Hepatocyte (in vitro differentiated cells): ENCODE measurements around the gene TMEM232. TPM values are rescaled to one million over a fixed set of nuclear protein-coding genes. Genes with fewer than 3 reads are reported as not detected.

Experiments used
- DNase-seq: peaks from one replicate; pipeline ENCODE4 v3.0.0-alpha.2; 2016; ENCODE audit warnings: low spot score
- H2AFZ ChIP-seq: fragments of 200-600 bp; sonication (generic); 2 replicates; pipeline ENCODE4 v1.6.0; 2016; ENCODE audit warnings: antibody characterized with exemption, mild to moderate bottlenecking
- H3K27ac ChIP-seq: fragments of 200-600 bp; sonication (generic); 2 replicates; pipeline ENCODE4 v1.5.1; 2016; ENCODE audit warnings: mild to moderate bottlenecking
- H3K27me3 ChIP-seq: fragments of 200-600 bp; sonication (generic); 2 replicates; pipeline ENCODE4 v1.6.1; 2016
- H3K36me3 ChIP-seq: fragments of 200-600 bp; sonication (generic); replicated peaks from 2 replicates; pipeline ENCODE4 v1.5.1; 2016; ENCODE audit warnings: low read depth; ENCODE audit not compliant: insufficient read depth
- H3K4me1 ChIP-seq: fragments of 200-600 bp; sonication (generic); 2 replicates; pipeline ENCODE4 v1.5.1; 2016; ENCODE audit warnings: mild to moderate bottlenecking, moderate library complexity; ENCODE audit not compliant: insufficient read depth
- H3K4me2 ChIP-seq: fragments of 200-600 bp; sonication (generic); 2 replicates; pipeline ENCODE4 v1.6.0; 2016
- H3K4me3 ChIP-seq: fragments of 200-600 bp; sonication (generic); 2 replicates; pipeline ENCODE4 v1.5.1; 2016; ENCODE audit warnings: mild to moderate bottlenecking
- H3K79me2 ChIP-seq: fragments of 200-600 bp; sonication (generic); 2 replicates; pipeline ENCODE4 v1.6.0; 2017; ENCODE audit warnings: mild to moderate bottlenecking
- H3K9me2 ChIP-seq: fragments of 200-600 bp; sonication (generic); replicated peaks from 2 replicates; pipeline ENCODE4 v1.6.0; 2017; ENCODE audit warnings: mild to moderate bottlenecking; ENCODE audit not compliant: insufficient read depth
- H3K9me3 ChIP-seq: fragments of 200-600 bp; sonication (generic); 2 replicates; pipeline ENCODE4 v1.5.1; 2016; ENCODE audit warnings: low read depth, mild to moderate bottlenecking
- H4K20me1 ChIP-seq: fragments of 200-600 bp; sonication (generic); 2 replicates; pipeline ENCODE4 v1.6.0; 2016; ENCODE audit warnings: mild to moderate bottlenecking; ENCODE audit not compliant: insufficient read depth, poor library complexity, severe bottlenecking
- EZH2 ChIP-seq: fragments of 200-600 bp; sonication (generic); IDR thresholded peaks from 2 replicates; pipeline ENCODE4 v1.6.1; 2016; ENCODE audit warnings: antibody characterized with exemption, mild to moderate bottlenecking, borderline replicate concordance
- EZH2phosphoT487 ChIP-seq: fragments of 200-600 bp; sonication (generic); IDR thresholded peaks from one replicate; pipeline ENCODE4 v1.6.1; 2018; ENCODE audit warnings: antibody characterized with exemption, mild to moderate bottlenecking, low read depth, moderate library complexity; ENCODE audit not compliant: unreplicated experiment, severe bottlenecking
- WGBS: methylation state at CpG from one replicate; pipeline ENCODE4 v1.1.6; 2016; ENCODE audit warnings: low lambda C conversion rate; ENCODE audit errors: missing lambda C conversion rate; 5-methylcytosine and 5-hydroxymethylcytosine counted together
- polyA plus RNA-seq: library from polyadenylated mRNA; unstranded; fragments of >200 nt; fragmentation: Nextera tagmentation; extraction: Ambion mirVana; gene quantifications from 2 replicates; pipeline ENCODE4 v1.2.1, GENCODE V29; 2016
- total RNA-seq: library from RNA; depleted of rRNA; stranded (reverse); fragments of >200 nt; gene quantifications from 2 replicates; pipeline ENCODE4 v1.2.3, GENCODE V29; 2014
- TF ChIP-seq, protein P1 (sequence below): fragments of 200-600 bp; sonication (generic); IDR thresholded peaks from 2 replicates; pipeline ENCODE4 v1.5.1; 2016; ENCODE audit warnings: antibody characterized with exemption, mild to moderate bottlenecking; ENCODE audit not compliant: poor library complexity

Gene TMEM232
- total and polyA plus RNA-seq, 2 experiments from 2014 or later = 2.4 to 2.8 TPM

DNA sequence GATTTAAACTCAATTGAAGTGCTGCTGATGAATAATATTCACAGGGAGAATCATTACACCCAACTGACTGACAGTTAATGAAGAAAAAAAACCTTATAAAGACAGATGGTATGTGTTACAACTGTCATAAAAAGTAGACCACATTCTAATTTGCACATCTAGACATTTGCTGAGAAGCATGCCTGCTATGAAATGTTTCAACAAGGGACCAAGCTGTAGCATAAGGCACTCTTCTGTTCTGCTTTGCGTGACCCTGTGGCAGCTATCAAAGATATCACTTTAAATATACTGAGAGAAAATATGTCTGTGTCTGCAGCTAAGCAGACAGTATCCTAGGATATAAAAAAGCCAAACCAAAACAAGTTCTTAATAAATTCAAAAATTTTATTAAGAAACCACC, 153.7 kb downstream of the TMEM232 start:
- H3K4me2 ChIP-seq = no peak overlapping the region
- no peaks in the 10 kb centered on the region for H3K36me3 ChIP-seq
- no peak overlapping the region for H2AFZ ChIP-seq
- H3K27me3 ChIP-seq = no peaks in the 10 kb centered on the region
- no peaks in the 10 kb centered on the region for H3K9me2 ChIP-seq
- no peaks in the 10 kb centered on the region for H4K20me1 ChIP-seq
- DNase-seq = no peak
- TF ChIP-seq EZH2phosphoT487 (no peak), EZH2 (no peak)
- TF ChIP-seq, protein P1, sequence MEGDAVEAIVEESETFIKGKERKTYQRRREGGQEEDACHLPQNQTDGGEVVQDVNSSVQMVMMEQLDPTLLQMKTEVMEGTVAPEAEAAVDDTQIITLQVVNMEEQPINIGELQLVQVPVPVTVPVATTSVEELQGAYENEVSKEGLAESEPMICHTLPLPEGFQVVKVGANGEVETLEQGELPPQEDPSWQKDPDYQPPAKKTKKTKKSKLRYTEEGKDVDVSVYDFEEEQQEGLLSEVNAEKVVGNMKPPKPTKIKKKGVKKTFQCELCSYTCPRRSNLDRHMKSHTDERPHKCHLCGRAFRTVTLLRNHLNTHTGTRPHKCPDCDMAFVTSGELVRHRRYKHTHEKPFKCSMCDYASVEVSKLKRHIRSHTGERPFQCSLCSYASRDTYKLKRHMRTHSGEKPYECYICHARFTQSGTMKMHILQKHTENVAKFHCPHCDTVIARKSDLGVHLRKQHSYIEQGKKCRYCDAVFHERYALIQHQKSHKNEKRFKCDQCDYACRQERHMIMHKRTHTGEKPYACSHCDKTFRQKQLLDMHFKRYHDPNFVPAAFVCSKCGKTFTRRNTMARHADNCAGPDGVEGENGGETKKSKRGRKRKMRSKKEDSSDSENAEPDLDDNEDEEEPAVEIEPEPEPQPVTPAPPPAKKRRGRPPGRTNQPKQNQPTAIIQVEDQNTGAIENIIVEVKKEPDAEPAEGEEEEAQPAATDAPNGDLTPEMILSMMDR = no peak
- H3K79me2 ChIP-seq = no peaks in the 10 kb centered on the region
- no peaks in the 10 kb centered on the region for H3K9me3 ChIP-seq
- no peaks in the 10 kb centered on the region for H3K4me1 ChIP-seq
- no peak overlapping the region for H3K4me3 ChIP-seq
- no peak overlapping the region for H3K27ac ChIP-seq
- 88% methylated on average over 1 of the region's 1 CpG for WGBS

DNA sequence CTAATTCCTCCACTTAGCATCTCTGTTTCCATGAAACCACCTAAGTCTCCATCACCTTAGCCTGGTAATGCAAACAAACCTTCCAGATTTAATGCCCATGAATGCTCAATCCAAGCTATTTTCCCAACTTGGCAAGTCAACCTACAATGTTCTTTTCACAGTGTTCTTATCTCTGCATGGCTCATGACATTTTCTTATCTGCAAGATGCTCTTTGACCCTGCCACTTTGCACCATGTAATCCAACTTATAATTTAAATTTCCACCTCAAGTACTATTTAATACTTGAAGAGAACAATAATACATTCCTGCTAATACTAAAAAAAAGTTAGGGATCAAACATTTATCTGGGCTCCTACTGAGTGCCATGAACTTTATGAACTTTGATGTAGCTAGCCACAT, 164.3 kb downstream of the TMEM232 start:
- no peaks in the 10 kb centered on the region for H3K79me2 ChIP-seq
- H2AFZ ChIP-seq = no peak overlapping the region
- no peak overlapping the region for H3K4me2 ChIP-seq
- H3K4me3 ChIP-seq = no peak overlapping the region
- peaks cover 6% of the 10 kb centered on the region for H3K4me1 ChIP-seq
- no peak for TF ChIP-seq EZH2phosphoT487
- TF ChIP-seq, protein P1 = no peak
- TF ChIP-seq EZH2 = no peak
- no peaks in the 10 kb centered on the region for H4K20me1 ChIP-seq
- no peaks in the 10 kb centered on the region for H3K27me3 ChIP-seq
- no peaks in the 10 kb centered on the region for H3K36me3 ChIP-seq
- H3K9me3 ChIP-seq = no peaks in the 10 kb centered on the region
- no peak for DNase-seq
- H3K9me2 ChIP-seq = no peaks in the 10 kb centered on the region
- no peak overlapping the region for H3K27ac ChIP-seq

DNA sequence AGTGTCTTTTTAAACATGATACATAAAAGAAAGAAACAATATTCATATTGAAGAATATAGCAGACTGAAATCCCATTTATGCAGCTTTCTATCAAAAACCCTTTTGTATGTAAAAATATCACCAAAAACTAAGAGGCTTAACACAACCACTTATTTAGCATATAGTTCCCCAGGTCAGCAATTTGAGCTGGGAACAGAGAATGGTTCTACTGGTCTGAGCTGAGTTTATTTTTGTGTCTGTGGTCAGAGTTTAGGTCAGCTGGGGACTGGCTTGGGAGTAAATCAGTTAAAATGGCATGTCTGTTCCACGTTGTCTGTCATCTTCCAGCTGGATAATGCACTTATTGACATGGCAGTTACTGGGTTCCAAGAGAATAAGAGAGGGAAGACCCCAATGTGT, 165.0 kb downstream of the TMEM232 start:
- whole genome bisulfite sequencing = 58% methylated on average over 1 of the region's 1 CpG
- H3K27ac ChIP-seq = no peak overlapping the region
- no peaks in the 10 kb centered on the region for H3K9me2 ChIP-seq
- no peak overlapping the region for H3K4me3 ChIP-seq
- no peaks in the 10 kb centered on the region for H3K79me2 ChIP-seq
- H2AFZ ChIP-seq = no peak overlapping the region
- H4K20me1 ChIP-seq = no peaks in the 10 kb centered on the region
- no peak for TF ChIP-seq EZH2phosphoT487
- TF ChIP-seq EZH2 = no peak
- TF ChIP-seq, protein P1 = no peak
- peaks cover 6% of the 10 kb centered on the region for H3K4me1 ChIP-seq
- no peaks in the 10 kb centered on the region for H3K9me3 ChIP-seq
- H3K36me3 ChIP-seq = no peaks in the 10 kb centered on the region
- no peaks in the 10 kb centered on the region for H3K27me3 ChIP-seq
- no peak overlapping the region for H3K4me2 ChIP-seq
- DNase-seq = no peak

DNA sequence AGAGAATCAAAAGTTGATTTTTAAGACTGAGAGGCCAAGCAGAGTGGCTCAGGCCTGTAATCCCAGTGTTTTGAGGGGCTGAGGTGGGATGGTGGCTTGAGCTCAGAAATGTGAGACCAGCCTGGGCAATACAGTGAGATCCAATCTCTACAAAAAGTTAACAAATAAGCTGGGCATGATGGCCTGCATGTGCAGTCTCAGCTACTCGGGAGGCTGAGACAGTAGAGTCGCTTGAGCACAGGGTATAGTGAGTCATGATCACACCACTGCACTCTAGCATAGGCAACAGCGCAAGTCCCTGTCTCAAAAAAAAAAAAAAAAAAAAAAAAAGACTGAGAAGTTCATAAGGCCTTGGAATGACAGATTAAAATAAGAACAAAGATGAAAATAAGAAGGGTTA, 177.2 kb downstream of the TMEM232 start:
- Histone ChIP-seq H3K4me3 (no peak overlapping the region), H3K9me3 (no peaks in the 10 kb centered on the region), H3K27me3 (no peaks in the 10 kb centered on the region), H3K27ac (no peak overlapping the region), H3K4me1 (no peaks in the 10 kb centered on the region), H3K79me2 (no peaks in the 10 kb centered on the region), H3K36me3 (no peaks in the 10 kb centered on the region), H2AFZ (no peak overlapping the region), H4K20me1 (no peaks in the 10 kb centered on the region), H3K4me2 (no peak overlapping the region), H3K9me2 (no peaks in the 10 kb centered on the region)
- no peak for TF ChIP-seq EZH2
- TF ChIP-seq, protein P1 = no peak
- no peak for TF ChIP-seq EZH2phosphoT487
- no peak for DNase-seq
- 90% methylated on average over 3 of the region's 3 CpGs for WGBS
